Stimulated activated CD4-positive, alpha-beta T cell treated with anti-CD3 and anti-CD28 coated beads, Interleukin-2, amount 100 ng/mL, for 24 hours (primary cell): ENCODE results near the gene ZNF609.
"Not testable (repeated sequence)": the region's sequence is repeated elsewhere in the genome, so short reads cannot be mapped to it uniquely, and the experiment has no call there.

Source experiments
- DNase-seq, 2 donors: peaks; one replicate each; pipeline ENCODE4 v3.0.0-alpha.2; 2020

The ZNF609 gene

GRCh38 chr15:64630396-64631107, 170.2 kb downstream of the ZNF609 start:
- no peak for DNase-seq

GRCh38 chr15:64632639-64633038, 172.3 kb downstream of the ZNF609 start:
- not testable (repeated sequence) for DNase-seq

- no peak for DNase-seq
These were observed 173.0 kb downstream of the ZNF609 start for GRCh38 chr15:64633332-64633731.

- peak; percentile 12 to 33 for DNase-seq
These were observed 173.6 kb downstream of the ZNF609 start for GRCh38 chr15:64634027-64634426.

GRCh38 chr15:64634576-64635498, 174.5 kb downstream of the ZNF609 start:
- DNase-seq = peak in 1 of 2 donors; percentile 16

GRCh38 chr15:64635499-64636495, 175.4 kb downstream of the ZNF609 start:
- DNase-seq = no peak

- DNase-seq = no peak
These were observed 176.2 kb downstream of the ZNF609 start for GRCh38 chr15:64636556-64636955.

- no peak for DNase-seq
These were observed 177.0 kb downstream of the ZNF609 start for GRCh38 chr15:64637412-64637811.

GRCh38 chr15:64639744-64640143, 179.4 kb downstream of the ZNF609 start:
- DNase-seq = not testable (repeated sequence)

GRCh38 chr15:64640146-64640871, 179.9 kb downstream of the ZNF609 start:
- DNase-seq = no peak

GRCh38 chr15:64642875-64643274, 182.5 kb downstream of the ZNF609 start:
- DNase-seq = no peak

- DNase-seq = no peak
These were observed 183.3 kb downstream of the ZNF609 start for GRCh38 chr15:64643685-64644084.

- DNase-seq = not testable (repeated sequence)
These were observed 184.4 kb downstream of the ZNF609 start for GRCh38 chr15:64644811-64645210.

- no peak for DNase-seq
These were observed 185.6 kb downstream of the ZNF609 start for GRCh38 chr15:64645995-64646394.

- DNase-seq = no peak
These were observed 187.0 kb downstream of the ZNF609 start for GRCh38 chr15:64647367-64647766.

- DNase-seq = no peak
These were observed 190.2 kb downstream of the ZNF609 start for GRCh38 chr15:64650552-64650951.

- peak; percentile 9 to 42 for DNase-seq
These were observed 191.3 kb downstream of the ZNF609 start for GRCh38 chr15:64651601-64652191.

- DNase-seq = no peak
These were observed 193.4 kb downstream of the ZNF609 start for GRCh38 chr15:64653757-64654156.

- DNase-seq = no peak
These were observed 196.1 kb downstream of the ZNF609 start for GRCh38 chr15:64656508-64656907.

- no peak for DNase-seq
These were observed 204.8 kb downstream of the ZNF609 start for GRCh38 chr15:64665179-64665578.

GRCh38 chr15:64667736-64668161, 207.4 kb downstream of the ZNF609 start:
- DNase-seq = no peak
